ENCODE data around the gene MAMSTR. TPM values are rescaled to one million over a fixed set of nuclear protein-coding genes. Genes with fewer than 3 reads are reported as not detected.

The MAMSTR gene
- total RNA-seq, 1 donor from 2014 or later, result 5.2 TPM

GRCh38 chr19:48746110-48746509 lies 26.6 kb upstream of the MAMSTR start:
- peak overlapping the region; percentile 65 for H3K27ac ChIP-seq (ENCODE audit: low read depth, low read length)
- H3K9me3 ChIP-seq (ENCODE audit: control insufficient read depth in 3 of 3, low read length in 3 of 3), result no peaks in the 10 kb centered on the region
- peaks cover 0 to 5% (median 0%) of the 10 kb centered on the region in 3 donors for H3K36me3 ChIP-seq (ENCODE audit: control insufficient read depth in 3 of 3, insufficient read depth in 3 of 3, low read length in 3 of 3)
- peaks cover 7 to 22% (median 8%) of the 10 kb centered on the region in 3 donors for H3K4me1 ChIP-seq (ENCODE audit: control insufficient read depth in 3 of 3, insufficient read depth in 3 of 3, low read length in 3 of 3)
- peaks cover 0 to 8% (median 0%) of the 10 kb centered on the region in 3 donors for H3K27me3 ChIP-seq (ENCODE audit: control insufficient read depth in 3 of 3, insufficient read depth in 3 of 3, low read length in 3 of 3)
- H3K9ac ChIP-seq (ENCODE audit: low read depth in 1 of 3, low read length in 3 of 3), result no peak overlapping the region
- no peak overlapping the region for H3K4me3 ChIP-seq (ENCODE audit: low read length in 3 of 3)

DNA sequence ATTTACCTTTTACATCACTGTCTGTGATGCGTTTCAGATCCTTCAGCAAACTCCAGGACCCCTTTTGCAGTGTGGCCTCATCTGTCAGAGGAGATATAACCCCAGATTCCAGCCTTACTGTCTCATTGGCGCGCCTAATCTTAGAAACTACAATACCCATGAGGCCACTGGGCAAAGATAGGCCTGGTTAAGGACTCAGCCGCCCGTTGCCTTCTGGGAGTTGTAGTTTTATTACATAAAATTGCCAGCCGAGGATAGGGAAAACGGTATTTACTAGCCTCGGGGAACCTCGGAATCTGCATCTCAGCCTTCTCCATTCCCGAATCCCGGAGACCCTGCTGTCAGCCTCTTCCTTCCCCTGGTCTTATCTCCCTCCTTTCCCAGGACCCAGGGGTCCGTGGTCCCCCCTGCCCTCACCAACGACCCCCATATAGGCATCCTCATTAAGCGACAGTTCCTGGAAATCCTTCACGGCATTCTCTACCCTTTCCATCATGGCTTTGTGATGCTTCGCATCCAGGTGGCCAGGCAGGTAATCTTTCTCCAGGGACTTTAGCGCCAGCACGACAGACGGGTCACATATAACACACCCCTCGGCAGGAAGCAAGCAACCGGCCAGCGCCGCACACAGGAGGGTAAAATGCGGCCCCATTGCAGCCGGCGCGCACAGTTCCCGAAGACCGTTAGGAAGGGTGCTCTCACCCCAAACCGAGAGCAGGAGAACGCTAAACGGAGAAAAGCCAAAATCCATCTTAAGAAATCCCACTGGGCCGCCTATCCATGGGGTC lies 25.9 kb upstream of the MAMSTR start:
- Histone ChIP-seq H3K4me3 (ENCODE audit: low read length in 3 of 3) (no peak overlapping the region), H3K36me3 (ENCODE audit: control insufficient read depth in 3 of 3, insufficient read depth in 3 of 3, low read length in 3 of 3) (peaks cover 0 to 4% (median 0%) of the 10 kb centered on the region in 3 donors), H3K27me3 (ENCODE audit: control insufficient read depth in 3 of 3, insufficient read depth in 3 of 3, low read length in 3 of 3) (peaks cover 0 to 2% (median 0%) of the 10 kb centered on the region in 3 donors), H3K27ac (ENCODE audit: low read depth, low read length) (no peak overlapping the region), H3K9ac (ENCODE audit: low read depth in 1 of 3, low read length in 3 of 3) (no peak overlapping the region), H3K9me3 (ENCODE audit: control insufficient read depth in 3 of 3, low read length in 3 of 3) (no peaks in the 10 kb centered on the region), H3K4me1 (ENCODE audit: control insufficient read depth in 3 of 3, insufficient read depth in 3 of 3, low read length in 3 of 3) (peaks cover 7 to 22% (median 10%) of the 10 kb centered on the region in 3 donors)

DNA sequence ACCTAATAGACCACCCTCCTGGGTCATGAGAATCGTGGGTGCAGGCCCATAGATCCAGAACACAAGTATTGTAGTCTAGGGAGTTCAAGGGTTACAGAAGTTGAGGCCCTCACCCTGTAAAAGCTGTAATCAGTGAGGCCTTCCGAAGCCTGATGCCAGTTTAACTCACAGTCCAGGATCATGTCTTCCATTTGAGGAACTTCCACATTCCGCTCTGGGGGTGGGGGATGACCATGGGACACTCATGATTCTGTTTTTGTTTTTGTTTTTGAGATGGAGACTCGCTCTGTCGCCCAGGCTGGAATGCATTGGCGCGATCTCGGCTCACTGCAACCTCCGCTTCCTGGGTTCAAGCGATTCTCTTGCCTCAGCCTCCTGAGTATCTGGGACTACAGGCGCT lies 22.6 kb upstream of the MAMSTR start:
- Histone ChIP-seq H3K9ac (ENCODE audit: low read depth in 1 of 3, low read length in 3 of 3) (no peak overlapping the region), H3K4me3 (ENCODE audit: low read length in 3 of 3) (no peak overlapping the region), H3K27me3 (ENCODE audit: control insufficient read depth in 3 of 3, insufficient read depth in 3 of 3, low read length in 3 of 3) (no peaks in the 10 kb centered on the region), H3K27ac (ENCODE audit: low read depth, low read length) (peak overlapping the region; percentile 79), H3K9me3 (ENCODE audit: control insufficient read depth in 3 of 3, low read length in 3 of 3) (no peaks in the 10 kb centered on the region), H3K4me1 (ENCODE audit: control insufficient read depth in 3 of 3, insufficient read depth in 3 of 3, low read length in 3 of 3) (peaks cover 14 to 30% (median 27%) of the 10 kb centered on the region in 3 donors), H3K36me3 (ENCODE audit: control insufficient read depth in 3 of 3, insufficient read depth in 3 of 3, low read length in 3 of 3) (no peaks in the 10 kb centered on the region)

- H3K4me1 ChIP-seq (ENCODE audit: control insufficient read depth in 3 of 3, insufficient read depth in 3 of 3, low read length in 3 of 3), result peaks cover 14 to 27% (median 25%) of the 10 kb centered on the region in 3 donors
- H3K27ac ChIP-seq (ENCODE audit: low read depth, low read length), result peak overlapping the region; percentile 79
- H3K9ac ChIP-seq (ENCODE audit: low read depth in 1 of 3, low read length in 3 of 3), result peak overlapping the region; percentile 2 to 40 (median 23)
- H3K9me3 ChIP-seq (ENCODE audit: control insufficient read depth in 3 of 3, low read length in 3 of 3), result no peaks in the 10 kb centered on the region
- H3K4me3 ChIP-seq (ENCODE audit: low read length in 3 of 3), result peak overlapping the region in 2 of 3 donors; percentile 3 to 49
- H3K36me3 ChIP-seq (ENCODE audit: control insufficient read depth in 3 of 3, insufficient read depth in 3 of 3, low read length in 3 of 3), result no peaks in the 10 kb centered on the region
- no peaks in the 10 kb centered on the region for H3K27me3 ChIP-seq (ENCODE audit: control insufficient read depth in 3 of 3, insufficient read depth in 3 of 3, low read length in 3 of 3)
Observed at GRCh38 chr19:48741129-48741999, 21.8 kb upstream of the MAMSTR start.

DNA sequence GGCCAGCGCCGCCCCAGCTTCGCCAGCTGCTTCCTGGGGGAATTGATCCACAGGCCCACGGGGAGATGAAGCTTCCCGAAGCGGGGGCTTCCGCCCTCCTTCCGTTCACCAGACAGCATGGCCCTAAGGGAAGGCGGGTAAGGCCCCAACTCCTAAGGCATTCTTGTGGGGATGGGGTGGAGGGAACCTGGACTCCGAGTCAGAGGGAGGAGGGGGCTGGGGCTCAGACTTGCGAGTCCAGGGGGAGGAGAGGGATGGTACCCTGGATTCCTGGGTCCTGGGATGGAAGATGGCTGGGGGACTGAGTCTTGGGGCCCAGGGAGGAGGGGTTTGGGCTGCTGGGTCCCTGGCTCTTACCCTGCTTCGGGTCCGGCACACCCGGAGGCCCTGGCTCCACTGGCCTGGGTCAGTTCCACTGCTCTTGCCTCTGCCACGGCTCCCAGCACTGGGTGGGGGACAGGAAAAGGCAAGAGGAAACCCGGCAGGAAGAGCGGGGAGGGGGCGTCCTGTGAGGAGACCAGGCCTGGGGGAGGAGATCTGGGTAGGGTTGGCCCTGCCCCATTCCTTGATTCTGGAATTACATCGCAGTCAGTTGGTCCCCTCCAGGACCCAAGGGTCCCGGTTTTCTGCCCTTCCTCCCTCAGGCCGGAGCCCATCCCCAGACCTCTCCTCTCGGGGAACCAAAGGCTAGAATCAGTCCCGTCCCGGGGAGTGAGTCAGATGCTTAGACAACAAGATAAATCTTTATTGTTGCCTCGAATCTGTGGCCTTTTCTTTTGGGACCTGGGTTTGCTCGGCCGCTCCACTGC lies 20.8 kb upstream of the MAMSTR start, which contains the start of gene RASIP1:
RASIP1 (minus strand) TSS at position 447 of the 809 bp plus-strand sequence; CDS start at position 119, 328 bp downstream.
- no peaks in the 10 kb centered on the region for H3K27me3 ChIP-seq (ENCODE audit: control insufficient read depth in 3 of 3, insufficient read depth in 3 of 3, low read length in 3 of 3)
- peak within 1 kb of the TSS; percentile 57 to 76 (median 72) for H3K4me3 ChIP-seq (ENCODE audit: low read length in 3 of 3)
- H3K9ac ChIP-seq (ENCODE audit: low read depth in 1 of 3, low read length in 3 of 3), result peak within 1 kb of the TSS; percentile 68 to 83 (median 72)
- no peaks in the 10 kb centered on the region for H3K36me3 ChIP-seq (ENCODE audit: control insufficient read depth in 3 of 3, insufficient read depth in 3 of 3, low read length in 3 of 3)
- H3K4me1 ChIP-seq (ENCODE audit: control insufficient read depth in 3 of 3, insufficient read depth in 3 of 3, low read length in 3 of 3), result peaks cover 14 to 27% (median 25%) of the 10 kb centered on the region in 3 donors
- H3K27ac ChIP-seq (ENCODE audit: low read depth, low read length), result peak within 1 kb of the TSS; percentile 79
- H3K9me3 ChIP-seq (ENCODE audit: control insufficient read depth in 3 of 3, low read length in 3 of 3), result no peaks in the 10 kb centered on the region

- Histone ChIP-seq H3K9ac (ENCODE audit: low read depth in 1 of 3, low read length in 3 of 3) (peak overlapping the region; percentile 68 to 83 (median 72)), H3K9me3 (ENCODE audit: control insufficient read depth in 3 of 3, low read length in 3 of 3) (no peaks in the 10 kb centered on the region), H3K36me3 (ENCODE audit: control insufficient read depth in 3 of 3, insufficient read depth in 3 of 3, low read length in 3 of 3) (no peaks in the 10 kb centered on the region), H3K4me1 (ENCODE audit: control insufficient read depth in 3 of 3, insufficient read depth in 3 of 3, low read length in 3 of 3) (peaks cover 14 to 27% (median 25%) of the 10 kb centered on the region in 3 donors), H3K4me3 (ENCODE audit: low read length in 3 of 3) (peak overlapping the region; percentile 57 to 76 (median 72)), H3K27ac (ENCODE audit: low read depth, low read length) (peak overlapping the region; percentile 79), H3K27me3 (ENCODE audit: control insufficient read depth in 3 of 3, insufficient read depth in 3 of 3, low read length in 3 of 3) (no peaks in the 10 kb centered on the region)
Observed at GRCh38 chr19:48739404-48740163, 20.1 kb upstream of the MAMSTR start.

GRCh38 chr19:48738557-48739403 lies 19.3 kb upstream of the MAMSTR start:
- no peaks in the 10 kb centered on the region for H3K27me3 ChIP-seq (ENCODE audit: control insufficient read depth in 3 of 3, insufficient read depth in 3 of 3, low read length in 3 of 3)
- H3K9ac ChIP-seq (ENCODE audit: low read depth in 1 of 3, low read length in 3 of 3), result peak overlapping the region; percentile 57 to 83 (median 72)
- H3K9me3 ChIP-seq (ENCODE audit: control insufficient read depth in 3 of 3, low read length in 3 of 3), result no peaks in the 10 kb centered on the region
- peak overlapping the region; percentile 79 for H3K27ac ChIP-seq (ENCODE audit: low read depth, low read length)
- peak overlapping the region; percentile 62 to 76 (median 72) for H3K4me3 ChIP-seq (ENCODE audit: low read length in 3 of 3)
- no peaks in the 10 kb centered on the region for H3K36me3 ChIP-seq (ENCODE audit: control insufficient read depth in 3 of 3, insufficient read depth in 3 of 3, low read length in 3 of 3)
- peaks cover 14 to 27% (median 25%) of the 10 kb centered on the region in 3 donors for H3K4me1 ChIP-seq (ENCODE audit: control insufficient read depth in 3 of 3, insufficient read depth in 3 of 3, low read length in 3 of 3)

- H3K27ac ChIP-seq (ENCODE audit: low read depth, low read length), result no peak overlapping the region
- no peak overlapping the region for H3K4me3 ChIP-seq (ENCODE audit: low read length in 3 of 3)
Observed at GRCh38 chr19:48737360-48737998, 18.0 kb upstream of the MAMSTR start.

More at GRCh38 chr19:48737360-48737998, 18.0 kb upstream of the MAMSTR start:
- Histone ChIP-seq H3K27me3 (ENCODE audit: control insufficient read depth in 3 of 3, insufficient read depth in 3 of 3, low read length in 3 of 3) (no peaks in the 10 kb centered on the region), H3K9me3 (ENCODE audit: control insufficient read depth in 3 of 3, low read length in 3 of 3) (no peaks in the 10 kb centered on the region), H3K4me1 (ENCODE audit: control insufficient read depth in 3 of 3, insufficient read depth in 3 of 3, low read length in 3 of 3) (peaks cover 14 to 27% (median 25%) of the 10 kb centered on the region in 3 donors), H3K9ac (ENCODE audit: low read depth in 1 of 3, low read length in 3 of 3) (no peak overlapping the region), H3K36me3 (ENCODE audit: control insufficient read depth in 3 of 3, insufficient read depth in 3 of 3, low read length in 3 of 3) (peaks cover 0 to 2% (median 0%) of the 10 kb centered on the region in 3 donors)
